Spinal cord (tissue), 10 donors: ENCODE data around the gene TLX3. TPM values are rescaled to one million over a fixed set of nuclear protein-coding genes. Genes with fewer than 3 reads are reported as not detected.
"Not testable (repeated sequence)": the region's sequence is repeated elsewhere in the genome, so short reads cannot be mapped to it uniquely, and the experiment has no call there.

Experiments
- DNase-seq, 6 donors: peaks; one replicate each; pipeline versions ENCODE4 v3.0.0 to v3.0.0-alpha.2; 2013 to 2015; ENCODE audit warnings: low spot score in 6 of 6, low read depth in 4 of 6
- H3K27ac ChIP-seq: one replicate; pipeline ENCODE4 v1.5.1; 2013; ENCODE audit warnings: low read depth, low read length, control low read depth
- H3K27me3 ChIP-seq: one replicate; pipeline ENCODE4 v1.6.1; 2013; ENCODE audit warnings: low read length; ENCODE audit not compliant: control insufficient read depth, insufficient read depth
- H3K36me3 ChIP-seq: one replicate; pipeline ENCODE4 v1.6.1; 2013; ENCODE audit warnings: low read length; ENCODE audit not compliant: control insufficient read depth, insufficient read depth
- H3K4me1 ChIP-seq: one replicate; pipeline ENCODE4 v1.6.1; 2013; ENCODE audit warnings: low read length; ENCODE audit not compliant: control insufficient read depth, insufficient read depth
- H3K4me3 ChIP-seq: one replicate; pipeline ENCODE4 v1.5.1; 2013; ENCODE audit warnings: low read depth, low read length, control low read depth
- H3K9me3 ChIP-seq: one replicate; pipeline ENCODE4 v1.6.1; 2013; ENCODE audit warnings: low read length; ENCODE audit not compliant: control insufficient read depth, insufficient read depth
- WGBS: methylation state at CpG from one replicate; pipeline ENCODE4 v1.1.5; 2013; ENCODE audit warnings: missing lambda C conversion rate; ENCODE audit not compliant: insufficient coverage; 5-methylcytosine and 5-hydroxymethylcytosine counted together
- polyA plus RNA-seq, 2 donors: library from polyadenylated mRNA; unstranded; fragments of 120-200 nt; gene quantifications; one replicate each; pipeline ENCODE4 v1.2.1, GENCODE V29; 2013; ENCODE audit not compliant: insufficient read length in 2 of 2
- small RNA-seq: library from RNA; depleted of rRNA; stranded (forward); fragments of <200 nt; gene quantifications from one replicate; pipeline ENCODE3, GENCODE V24; 2014; ENCODE audit warnings: low replicate concordance
- total RNA-seq, 2 donors: library from RNA; depleted of rRNA in 1 of 2; stranded (reverse); fragments of 120-200 nt in 1 of 2; fragments of >200 nt in 1 of 2; gene quantifications; one replicate each; pipeline versions ENCODE4 v1.2.3 to v1.2.4, GENCODE V29; 2013 to 2014
- donor health status: healthy.

TLX3 gene
- total and polyA plus RNA-seq, 4 donors, result 0.50 to 12.0 (median 6.5) TPM

DNA sequence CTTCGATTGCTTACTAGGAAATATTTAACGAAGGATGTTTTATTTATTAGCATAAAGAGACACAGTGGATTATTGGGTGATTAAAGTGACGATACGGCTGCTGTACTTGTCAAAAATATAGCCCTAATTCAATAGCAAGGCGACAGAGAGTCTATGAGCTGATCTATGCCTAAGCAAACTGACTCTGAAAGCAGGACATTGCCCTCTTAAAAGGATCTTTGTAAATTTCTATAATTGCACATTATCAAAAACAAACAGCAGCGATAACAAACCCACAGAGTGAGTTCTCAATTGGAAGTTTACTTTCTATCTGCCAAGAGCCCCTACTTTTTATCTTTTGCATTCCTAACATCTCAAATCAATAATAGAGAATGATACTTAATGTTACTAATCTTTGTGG is 31.4 kb downstream of the TLX3 start:
- peaks cover 21% of the 10 kb centered on the region for H3K27me3 ChIP-seq
- H3K9me3 ChIP-seq, result no peaks in the 10 kb centered on the region
- no peak overlapping the region for H3K27ac ChIP-seq
- H3K4me3 ChIP-seq, result no peak overlapping the region
- no CpG with 5 or more reads among the region's 6 CpGs for WGBS
- H3K4me1 ChIP-seq, result peaks cover 11% of the 10 kb centered on the region
- DNase-seq, result no peak
- no peaks in the 10 kb centered on the region for H3K36me3 ChIP-seq

DNA sequence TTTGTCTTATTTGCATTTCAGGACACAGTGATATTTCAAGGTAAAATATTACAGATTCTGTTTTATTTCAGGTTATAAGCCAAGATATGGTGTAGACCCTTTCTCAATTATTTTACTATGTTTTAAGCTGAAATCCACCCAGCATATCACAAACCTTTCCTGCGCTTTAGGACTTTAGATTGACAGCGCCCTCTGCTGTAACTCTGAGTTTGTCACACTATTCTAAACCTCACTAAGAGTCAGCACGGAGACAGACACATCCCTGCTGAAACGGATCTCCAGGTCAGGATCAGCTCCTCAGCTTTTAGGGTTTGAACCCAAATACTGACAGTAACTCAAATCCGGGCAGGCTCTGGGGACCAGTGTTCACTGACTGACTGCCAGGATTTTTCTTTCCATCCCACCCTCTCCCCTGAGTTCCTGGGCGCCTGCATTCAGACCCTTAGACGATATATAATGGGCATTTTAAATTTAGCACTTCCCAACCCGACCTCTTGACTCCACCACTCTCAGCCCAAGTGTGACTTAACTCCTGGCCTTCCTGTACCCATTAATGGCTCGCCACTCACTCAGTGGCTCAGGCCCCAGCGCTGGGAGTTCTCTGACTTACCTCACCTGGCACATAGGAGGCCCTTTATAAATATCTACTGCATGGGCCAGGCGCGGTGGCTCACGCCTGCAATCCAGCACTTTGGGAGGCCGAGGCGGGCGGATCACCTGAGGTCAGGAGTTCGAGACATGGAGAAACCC is 33.5 kb downstream of the TLX3 start:
- 59% methylated on average over 17 of the region's 17 CpGs for WGBS
- no peaks in the 10 kb centered on the region for H3K9me3 ChIP-seq
- no peak overlapping the region for H3K4me3 ChIP-seq
- DNase-seq, result peak in 4 of 6 donors; percentile 62 to 94 (median 75)
- H3K27ac ChIP-seq, result no peak overlapping the region
- H3K4me1 ChIP-seq, result no peaks in the 10 kb centered on the region
- no peaks in the 10 kb centered on the region for H3K36me3 ChIP-seq
- peaks cover 10% of the 10 kb centered on the region for H3K27me3 ChIP-seq

DNA sequence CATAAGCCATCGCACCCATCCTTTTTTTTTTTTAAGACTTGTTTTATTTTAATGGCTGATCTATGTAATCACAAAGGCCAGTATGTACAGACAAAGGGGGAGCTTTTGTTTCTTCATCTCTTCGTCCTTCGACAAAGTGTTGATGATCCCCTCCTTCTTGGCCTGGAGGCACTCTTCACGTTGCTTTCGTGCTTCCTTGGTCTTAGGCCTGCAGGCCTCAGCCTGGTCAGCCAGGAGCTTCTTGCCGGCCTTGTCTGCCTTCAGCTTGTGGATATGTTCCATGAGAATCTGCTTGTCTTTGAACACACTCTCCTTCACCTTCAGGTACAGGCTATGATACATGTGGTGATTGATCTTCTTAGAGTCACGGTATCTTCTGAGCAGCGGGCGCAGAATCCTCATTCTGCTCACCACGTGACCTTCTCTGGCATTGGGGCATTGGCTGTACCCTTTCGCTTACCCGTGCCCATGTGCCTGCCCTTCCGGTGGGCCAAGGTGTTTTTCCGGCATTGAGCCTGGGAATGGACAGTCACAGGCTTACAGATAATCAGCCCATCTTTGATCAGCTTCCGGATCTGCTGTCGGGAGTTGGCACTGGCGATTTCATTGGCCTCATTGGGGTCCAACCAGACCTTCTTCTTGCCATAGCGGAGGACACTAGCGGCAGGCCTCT is 36.0 kb downstream of the TLX3 start:
- Histone ChIP-seq H3K36me3 (no peaks in the 10 kb centered on the region), H3K4me3 (no peak overlapping the region), H3K4me1 (no peaks in the 10 kb centered on the region), H3K27ac (no peak overlapping the region), H3K27me3 (peaks cover 2% of the 10 kb centered on the region), H3K9me3 (no peaks in the 10 kb centered on the region)
- WGBS, result 94% methylated on average over 16 of the region's 19 CpGs
- no peak for DNase-seq

DNA sequence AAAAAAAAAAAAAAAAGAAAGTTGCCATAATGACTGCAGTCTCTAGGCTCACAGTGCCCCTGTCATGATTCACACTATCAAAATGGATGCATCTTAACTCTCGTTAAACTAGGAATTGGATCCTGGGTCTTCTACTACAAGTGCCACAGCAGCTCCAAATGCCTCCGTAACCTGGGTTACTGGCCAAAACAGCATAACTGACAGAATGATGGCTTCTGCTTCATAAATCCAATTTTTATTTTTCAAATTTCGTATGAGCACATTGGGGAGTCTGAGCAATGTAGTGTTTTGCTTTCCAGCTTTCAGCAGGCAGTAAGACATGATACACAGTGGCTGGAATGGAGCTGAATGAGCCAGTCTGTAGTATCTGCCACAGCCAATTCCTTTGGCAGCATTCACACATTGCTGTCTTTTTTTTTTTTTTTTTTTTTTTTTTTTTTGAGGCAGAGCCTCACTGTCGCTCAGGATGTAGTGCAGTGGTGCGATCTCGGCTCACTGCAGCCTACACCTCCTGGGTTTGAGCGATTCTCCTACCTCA is 42.6 kb downstream of the TLX3 start:
- WGBS, result 61% methylated on average over 1 of the region's 7 CpGs
- no peaks in the 10 kb centered on the region for H3K27me3 ChIP-seq
- no peak overlapping the region for H3K4me3 ChIP-seq
- DNase-seq, result peak in 2 of 6 donors; percentile 45 to 77
- no peaks in the 10 kb centered on the region for H3K36me3 ChIP-seq
- H3K9me3 ChIP-seq, result no peaks in the 10 kb centered on the region
- H3K4me1 ChIP-seq, result no peaks in the 10 kb centered on the region
- H3K27ac ChIP-seq, result no peak overlapping the region

DNA sequence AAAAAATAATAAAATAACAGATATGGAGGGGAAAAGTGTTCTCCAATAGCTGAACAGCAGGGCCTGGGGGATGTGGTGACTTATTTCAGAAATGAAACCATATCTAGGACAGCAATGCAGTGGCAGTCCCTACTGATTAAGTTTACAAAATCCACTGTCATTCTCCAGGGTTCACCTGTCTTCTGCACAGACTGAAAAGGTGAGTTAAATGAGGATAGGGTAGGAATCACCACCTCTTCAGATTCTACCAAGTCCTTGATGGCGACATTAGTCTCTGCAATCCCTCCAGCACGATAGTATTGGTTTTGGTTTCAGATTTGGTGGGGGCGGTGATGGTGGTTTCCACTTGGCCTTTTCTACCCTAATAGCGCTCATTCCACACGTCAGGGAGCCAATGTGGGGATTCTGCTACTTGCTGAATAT is 46.3 kb downstream of the TLX3 start:
- Histone ChIP-seq H3K27ac (no peak overlapping the region), H3K4me3 (no peak overlapping the region), H3K36me3 (no peaks in the 10 kb centered on the region), H3K4me1 (no peaks in the 10 kb centered on the region), H3K9me3 (no peaks in the 10 kb centered on the region), H3K27me3 (no peaks in the 10 kb centered on the region)
- DNase-seq, result no peak
- WGBS, result no CpG with 5 or more reads among the region's 5 CpGs

DNA sequence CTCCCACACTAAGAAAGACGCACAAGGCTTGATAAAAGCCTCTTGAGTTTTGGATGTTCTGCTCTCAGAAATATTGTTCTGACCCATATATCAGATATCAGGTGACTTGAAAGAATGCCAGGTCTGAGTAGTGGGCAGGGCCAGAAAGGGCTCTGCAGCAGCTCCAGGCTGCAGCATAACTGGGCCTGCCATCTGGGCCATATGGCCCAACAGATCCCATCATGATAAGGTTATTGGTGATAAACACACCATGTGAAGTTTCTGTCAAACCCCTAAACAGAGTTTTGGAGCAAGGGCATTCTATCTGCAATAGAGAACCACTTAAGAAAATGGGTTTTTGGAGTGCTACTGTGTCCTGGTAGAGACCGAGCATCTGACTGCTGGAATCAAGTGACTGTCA is 48.8 kb downstream of the TLX3 start:
- H3K27me3 ChIP-seq, result no peaks in the 10 kb centered on the region
- no peaks in the 10 kb centered on the region for H3K9me3 ChIP-seq
- DNase-seq, result no peak
- WGBS, result 100% methylated on average over 1 of the region's 2 CpGs
- H3K4me1 ChIP-seq, result no peaks in the 10 kb centered on the region
- H3K27ac ChIP-seq, result no peak overlapping the region
- H3K4me3 ChIP-seq, result no peak overlapping the region
- H3K36me3 ChIP-seq, result no peaks in the 10 kb centered on the region

DNA sequence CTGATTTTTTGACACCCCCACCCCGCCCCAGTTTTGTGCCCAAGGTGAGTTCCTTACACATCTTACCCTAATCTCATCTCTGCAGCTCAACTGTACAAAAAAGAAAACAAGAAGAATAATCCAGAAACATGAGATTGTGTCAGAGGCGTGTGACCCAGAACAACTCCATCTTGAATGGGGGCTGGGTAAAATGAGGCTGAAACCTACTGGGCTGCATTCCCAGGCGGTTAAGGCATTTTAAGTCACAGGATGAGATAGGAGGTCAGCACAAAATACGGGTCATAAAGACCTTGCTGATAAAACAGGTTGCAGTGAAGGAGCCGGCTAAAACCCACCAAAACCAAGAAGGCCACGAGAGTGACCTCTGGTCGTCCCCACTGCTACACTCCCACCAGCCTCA is 52.1 kb downstream of the TLX3 start:
- not testable (repeated sequence) for H3K4me3 ChIP-seq, H3K36me3 ChIP-seq, H3K27me3 ChIP-seq, H3K4me1 ChIP-seq, DNase-seq, H3K9me3 ChIP-seq, H3K27ac ChIP-seq
- WGBS, result 89% methylated on average over 5 of the region's 7 CpGs

Small RNAs within 50 kb of the gene (small RNA-seq; reads per million reads assigned to genes)
- not detected for gene AC091980.1
- gene RN7SL339P, result not detected

Other genes with a start within 250 kb of the TLX3 start
- gene NPM1, start 78.6 kb downstream of the TLX3 start, total RNA-seq, result 1,000 to 10,000 TPM in 1 of 2 donors, 100 to 1,000 TPM in 1; 874 to 1,593 TPM
- 100 to 1,000 TPM; 547 to 584 TPM for gene NPM1, start 78.6 kb downstream of the TLX3 start, polyA plus RNA-seq
- gene FGF18, start 110.4 kb downstream of the TLX3 start, total RNA-seq, result 1 to 10 TPM; 2.3 to 5.2 TPM
- 1 to 10 TPM; 2.8 to 4.3 TPM for gene FGF18, start 110.4 kb downstream of the TLX3 start, polyA plus RNA-seq